Esophagus squamous epithelium (tissue), 4 donors: ENCODE measurements around the gene RASAL2.

ENCODE experiments used
- POLR2A ChIP-seq, 4 donors: fragments of 450-650 bp; IDR thresholded peaks; one replicate each; pipeline ENCODE4 v1.6.1; 2017; ENCODE audit warnings: antibody characterized with exemption in 4 of 4, mild to moderate bottlenecking in 4 of 4, moderate library complexity in 3 of 4
- TF ChIP-seq, protein P1 (sequence below), 6 experiments: fragments of 450-650 bp in 4 of 6; fragments of 200-600 bp in 2 of 6; sonication (generic) in 2 of 6; IDR thresholded peaks; one replicate each; pipeline ENCODE4 v1.5.1; 2016 to 2019; ENCODE audit warnings: antibody characterized with exemption in 6 of 6, mild to moderate bottlenecking in 4 of 6, moderate library complexity in 4 of 6

DNA sequence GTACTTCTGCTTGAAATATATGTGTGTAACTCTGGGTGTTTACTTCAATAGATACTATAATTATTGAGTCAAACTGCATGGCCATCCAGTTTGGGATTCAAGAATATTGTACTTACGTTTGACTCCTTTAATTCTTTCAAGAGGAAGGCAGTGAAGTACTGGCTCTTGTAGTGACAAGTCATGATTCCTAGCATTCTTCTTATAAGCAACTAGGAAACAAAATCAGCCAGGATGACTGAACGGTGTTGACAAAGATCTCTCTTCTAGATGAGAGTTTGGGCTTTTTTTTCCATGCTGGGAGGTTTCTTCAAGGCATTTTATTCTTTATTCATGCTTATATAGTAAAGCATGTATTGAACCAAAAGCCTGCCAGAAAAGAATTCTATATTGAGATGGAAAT is 344.5 kb downstream of the RASAL2 start:
- TF ChIP-seq POLR2A (IDR thresholded peaks at IDR 0.05): no peak
- TF ChIP-seq, protein P1, sequence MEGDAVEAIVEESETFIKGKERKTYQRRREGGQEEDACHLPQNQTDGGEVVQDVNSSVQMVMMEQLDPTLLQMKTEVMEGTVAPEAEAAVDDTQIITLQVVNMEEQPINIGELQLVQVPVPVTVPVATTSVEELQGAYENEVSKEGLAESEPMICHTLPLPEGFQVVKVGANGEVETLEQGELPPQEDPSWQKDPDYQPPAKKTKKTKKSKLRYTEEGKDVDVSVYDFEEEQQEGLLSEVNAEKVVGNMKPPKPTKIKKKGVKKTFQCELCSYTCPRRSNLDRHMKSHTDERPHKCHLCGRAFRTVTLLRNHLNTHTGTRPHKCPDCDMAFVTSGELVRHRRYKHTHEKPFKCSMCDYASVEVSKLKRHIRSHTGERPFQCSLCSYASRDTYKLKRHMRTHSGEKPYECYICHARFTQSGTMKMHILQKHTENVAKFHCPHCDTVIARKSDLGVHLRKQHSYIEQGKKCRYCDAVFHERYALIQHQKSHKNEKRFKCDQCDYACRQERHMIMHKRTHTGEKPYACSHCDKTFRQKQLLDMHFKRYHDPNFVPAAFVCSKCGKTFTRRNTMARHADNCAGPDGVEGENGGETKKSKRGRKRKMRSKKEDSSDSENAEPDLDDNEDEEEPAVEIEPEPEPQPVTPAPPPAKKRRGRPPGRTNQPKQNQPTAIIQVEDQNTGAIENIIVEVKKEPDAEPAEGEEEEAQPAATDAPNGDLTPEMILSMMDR (IDR thresholded peaks at IDR 0.05): no peak
